Renal cortical epithelial cell (primary cell): ENCODE measurements around the gene ZDHHC7. TPM values are rescaled to one million over a fixed set of nuclear protein-coding genes. Genes with fewer than 3 reads are reported as not detected.
"Not testable (repeated sequence)": the region's sequence is repeated elsewhere in the genome, so short reads cannot be mapped to it uniquely, and the experiment has no call there.

Experiments
- DNase-seq: peaks from one replicate; pipeline ENCODE4 v3.0.0-alpha.2; 2011; ENCODE audit warnings: low read depth
- total RNA-seq: library from RNA; depleted of rRNA; stranded (reverse); fragments of >200 nt; gene quantifications from 2 replicates; pipeline ENCODE4 v1.2.3, GENCODE V29; 2014

The ZDHHC7 gene
- total RNA-seq, 1 donor from 2014 or later: 133 TPM

- no peak for DNase-seq
These were observed 31.3 kb upstream of the ZDHHC7 start for GRCh38 chr16:85042606-85043005.

- DNase-seq: no peak
These were observed 30.8 kb upstream of the ZDHHC7 start for GRCh38 chr16:85042167-85042526.

GRCh38 chr16:85041219-85042166 is 30.2 kb upstream of the ZDHHC7 start:
- DNase-seq: no peak

GRCh38 chr16:85040685-85041084 is 29.4 kb upstream of the ZDHHC7 start:
- DNase-seq: no peak

- DNase-seq: no peak
These were observed 26.4 kb upstream of the ZDHHC7 start for GRCh38 chr16:85037721-85038120.

- peak; percentile 63 for DNase-seq
These were observed 25.7 kb upstream of the ZDHHC7 start for GRCh38 chr16:85037050-85037410.

- no peak for DNase-seq
These were observed 25.1 kb upstream of the ZDHHC7 start for GRCh38 chr16:85036236-85037049.

- no peak for DNase-seq
These were observed 23.5 kb upstream of the ZDHHC7 start for GRCh38 chr16:85034591-85035433.

GRCh38 chr16:85033171-85033570 is 21.8 kb upstream of the ZDHHC7 start:
- DNase-seq: no peak

- DNase-seq: not testable (repeated sequence)
These were observed 20.9 kb upstream of the ZDHHC7 start for GRCh38 chr16:85032187-85032586.

GRCh38 chr16:85031451-85031850 is 20.1 kb upstream of the ZDHHC7 start:
- DNase-seq: no peak

GRCh38 chr16:85029981-85030401 is 18.7 kb upstream of the ZDHHC7 start:
- DNase-seq: no peak

GRCh38 chr16:85029408-85029784 is 18.1 kb upstream of the ZDHHC7 start:
- peak; percentile 64 for DNase-seq

- peak; percentile 44 for DNase-seq
These were observed 17.5 kb upstream of the ZDHHC7 start for GRCh38 chr16:85028685-85029407.

GRCh38 chr16:85027958-85028684 is 16.8 kb upstream of the ZDHHC7 start:
- DNase-seq: no peak

- peak; percentile 68 for DNase-seq
These were observed 16.1 kb upstream of the ZDHHC7 start, which contains the start of gene KIAA0513 for GRCh38 chr16:85027349-85027957. Gene KIAA0513 (plus strand): TSS chr16:85027795. CDS start chr16:85067072, 39,277 bp downstream.

- no peak for DNase-seq
These were observed 15.4 kb upstream of the ZDHHC7 start for GRCh38 chr16:85026703-85027102.

- DNase-seq: no peak
These were observed 14.7 kb upstream of the ZDHHC7 start for GRCh38 chr16:85025781-85026653.

- DNase-seq: no peak
These were observed 8.4 kb upstream of the ZDHHC7 start for GRCh38 chr16:85019659-85020245.
